Thyroid gland (tissue), 4 donors: Measurements from ENCODE around the gene PDAP1. TPM values are rescaled to one million over a fixed set of nuclear protein-coding genes. Genes with fewer than 3 reads are reported as not detected.

ENCODE experiments used
- DNase-seq, 2 donors: peaks; one replicate each; pipeline ENCODE4 v3.0.0-alpha.2; 2019
- H3K27ac ChIP-seq, 3 donors: fragments of 200-600 bp; sonication (generic); 1 replicate in 2 of 3; 2 replicates in 1 of 3; pipeline ENCODE4 v1.5.1; 2016 to 2019; ENCODE audit warnings: mild to moderate bottlenecking in 1 of 3, moderate library complexity in 1 of 3
- H3K27me3 ChIP-seq: fragments of 200-600 bp; sonication (generic); one replicate; pipeline ENCODE4 v1.5.1; 2019
- H3K36me3 ChIP-seq, 2 donors: fragments of 200-600 bp; sonication (generic); one replicate each; pipeline ENCODE4 v1.5.1; 2016 to 2019
- H3K4me1 ChIP-seq, 2 donors: fragments of 200-600 bp; sonication (generic); one replicate each; pipeline ENCODE4 v1.5.1; 2017 to 2019
- H3K4me3 ChIP-seq, 3 donors: fragments of 200-600 bp; sonication (generic); replicated peaks in 1 of 3; 1 replicate in 2 of 3; 2 replicates in 1 of 3; pipeline ENCODE4 v1.5.1; 2016; ENCODE audit warnings: mild to moderate bottlenecking in 1 of 3
- H3K9me3 ChIP-seq: fragments of 200-600 bp; sonication (generic); one replicate; pipeline ENCODE4 v1.5.1; 2017
- CTCF ChIP-seq, 6 experiments: fragments of 200-600 bp in 3 of 6; fragments of 450-650 bp in 3 of 6; sonication (generic) in 3 of 6; IDR thresholded peaks; one replicate each; pipeline ENCODE4 v1.5.1; 2016 to 2019; ENCODE audit warnings: antibody characterized with exemption in 6 of 6, mild to moderate bottlenecking in 2 of 6, inconsistent platforms in 1 of 6, moderate library complexity in 1 of 6
- POLR2A ChIP-seq, 2 donors: fragments of 450-650 bp; IDR thresholded peaks; one replicate each; pipeline ENCODE4 v1.6.1; 2017; ENCODE audit warnings: antibody characterized with exemption in 2 of 2, mild to moderate bottlenecking in 2 of 2, moderate library complexity in 1 of 2
- WGBS, 2 donors: methylation state at CpG; one replicate each; pipeline ENCODE4 v1.1.5; 2017; 5-methylcytosine and 5-hydroxymethylcytosine counted together
- intact Hi-C: fragments of 100-400 bp; cut with DNase I; formaldehyde crosslinking; loops from one replicate; pipeline ENCODE4 v1.15.1; 2023
- total RNA-seq, 4 donors: library from RNA; depleted of rRNA; stranded (reverse); fragments of >200 nt; gene quantifications; one replicate each; pipeline ENCODE4 v1.2.3, GENCODE V29; 2016

PDAP1 gene
- total RNA-seq, 4 donors from 2014 or later: 73.9 to 112 (median 93.2) TPM

- no peak for DNase-seq
- Histone ChIP-seq H3K4me3 (no peak overlapping the region), H3K4me1 (peaks cover 0 to under 1% of the 10 kb centered on the region in 2 donors), H3K27ac (no peak overlapping the region), H3K27me3 (no peaks in the 10 kb centered on the region), H3K9me3 (no peaks in the 10 kb centered on the region), H3K36me3 (peaks cover 42 to 52% of the 10 kb centered on the region in 2 donors)
- intact Hi-C loops: no loop called here
- no peak for TF ChIP-seq CTCF (IDR thresholded peaks at IDR 0.05)
- no peak for TF ChIP-seq POLR2A (IDR thresholded peaks at IDR 0.05)
- 92 to 93% methylated on average over 5 to 9 of the region's 9 CpGs for WGBS, 2 donors
Observed at GRCh38 chr7:99386584-99387238, 21.7 kb downstream of the PDAP1 start.

GRCh38 chr7:99385564-99385963 lies 22.8 kb downstream of the PDAP1 start:
- H3K27me3 ChIP-seq: no peaks in the 10 kb centered on the region
- intact Hi-C loops: no loop called here
- peaks cover 0 to 11% of the 10 kb centered on the region in 2 donors for H3K4me1 ChIP-seq
- 83 to 100% methylated on average over 2 of the region's 8 CpGs for WGBS, 2 donors
- H3K9me3 ChIP-seq: no peaks in the 10 kb centered on the region
- no peak overlapping the region for H3K27ac ChIP-seq
- H3K4me3 ChIP-seq: no peak overlapping the region
- TF ChIP-seq POLR2A (IDR thresholded peaks at IDR 0.05) (no peak), CTCF (IDR thresholded peaks at IDR 0.05) (no peak)
- DNase-seq: no peak
- peaks cover 32 to 44% of the 10 kb centered on the region in 2 donors for H3K36me3 ChIP-seq

GRCh38 chr7:99384523-99384922 lies 23.9 kb downstream of the PDAP1 start:
- 94 to 96% methylated on average over 3 to 4 of the region's 4 CpGs for WGBS, 2 donors
- intact Hi-C loops: no loop called here
- Histone ChIP-seq H3K4me3 (no peak overlapping the region), H3K27me3 (no peaks in the 10 kb centered on the region), H3K9me3 (no peaks in the 10 kb centered on the region), H3K36me3 (peaks cover 24 to 34% of the 10 kb centered on the region in 2 donors), H3K4me1 (peaks cover 0 to 20% of the 10 kb centered on the region in 2 donors), H3K27ac (no peak overlapping the region)
- no peak for TF ChIP-seq CTCF (IDR thresholded peaks at IDR 0.05)
- TF ChIP-seq POLR2A (IDR thresholded peaks at IDR 0.05): no peak
- no peak for DNase-seq

GRCh38 chr7:99383791-99384370 lies 24.5 kb downstream of the PDAP1 start:
- H3K4me1 ChIP-seq: peaks cover 0 to 26% of the 10 kb centered on the region in 2 donors
- no peak overlapping the region for H3K4me3 ChIP-seq
- DNase-seq: no peak
- TF ChIP-seq POLR2A (IDR thresholded peaks at IDR 0.05): no peak
- TF ChIP-seq CTCF (IDR thresholded peaks at IDR 0.05): no peak
- H3K27ac ChIP-seq: no peak overlapping the region
- H3K9me3 ChIP-seq: no peaks in the 10 kb centered on the region
- H3K27me3 ChIP-seq: no peaks in the 10 kb centered on the region
- 92 to 98% methylated on average over 11 to 13 of the region's 13 CpGs for WGBS, 2 donors
- intact Hi-C loops: no loop called here
- H3K36me3 ChIP-seq: peaks cover 21 to 28% of the 10 kb centered on the region in 2 donors

- DNase-seq: no peak
- H3K27ac ChIP-seq: no peak overlapping the region
- H3K27me3 ChIP-seq: no peaks in the 10 kb centered on the region
- peaks cover 18 to 21% of the 10 kb centered on the region in 2 donors for H3K36me3 ChIP-seq
- H3K4me3 ChIP-seq: no peak overlapping the region
- 90 to 93% methylated on average over 10 of the region's 10 CpGs for WGBS, 2 donors
- H3K4me1 ChIP-seq: peaks cover 0 to 27% of the 10 kb centered on the region in 2 donors
- no peaks in the 10 kb centered on the region for H3K9me3 ChIP-seq
- intact Hi-C loops: no loop called here
- TF ChIP-seq CTCF (IDR thresholded peaks at IDR 0.05) (no peak), POLR2A (IDR thresholded peaks at IDR 0.05) (no peak)
Observed at GRCh38 chr7:99383203-99383602, 25.2 kb downstream of the PDAP1 start.
